ENCODE data around the gene CHMP4B. TPM values are rescaled to one million over a fixed set of nuclear protein-coding genes. Genes with fewer than 3 reads are reported as not detected.
"Not testable (repeated sequence)": the region's sequence is repeated elsewhere in the genome, so short reads cannot be mapped to it uniquely, and the experiment has no call there.

The CHMP4B gene
- total RNA-seq, 1 experiment from 2014 or later = 87.5 TPM

DNA sequence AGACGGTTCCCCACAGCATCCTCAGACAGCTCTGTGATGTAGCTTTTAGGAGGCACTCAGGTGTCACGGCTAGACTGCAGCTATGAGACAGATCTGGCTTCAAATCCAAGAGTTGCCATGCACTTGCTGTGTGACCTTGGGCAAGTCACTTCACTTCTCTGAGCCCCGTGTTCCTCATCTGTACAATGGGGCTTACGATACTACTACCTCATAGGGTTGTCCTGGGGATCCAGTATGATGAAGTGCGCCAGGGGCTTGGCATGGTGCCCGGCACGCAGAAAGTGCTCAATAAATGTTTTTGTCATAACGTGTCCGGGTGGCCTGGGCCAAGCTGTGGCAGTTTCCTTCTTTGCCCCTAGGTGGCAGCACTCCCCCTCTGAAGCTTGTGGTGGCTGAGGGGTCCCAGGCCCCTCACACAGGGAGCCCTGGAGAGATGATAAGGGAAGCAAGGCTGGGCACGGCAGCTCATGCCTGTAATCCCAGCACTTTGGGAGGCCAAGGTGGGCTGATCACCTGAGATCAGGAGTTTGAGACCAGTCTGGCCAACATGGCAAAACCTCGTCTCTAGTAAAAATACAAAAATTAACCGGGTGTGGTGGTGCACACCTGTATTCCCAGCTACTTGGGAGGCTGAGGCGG lies 19.1 kb upstream of the CHMP4B start:
- Histone ChIP-seq H3K4me1 (ENCODE audit: control insufficient read depth, insufficient read depth, low read length) (peaks cover 26% of the 10 kb centered on the region), H3K9me3 (ENCODE audit: control insufficient read depth, insufficient read depth, low read depth, low read length) (no peaks in the 10 kb centered on the region), H3K27ac (ENCODE audit: low read length) (no peak overlapping the region), H3K27me3 (ENCODE audit: control insufficient read depth, insufficient read depth, low read length) (no peaks in the 10 kb centered on the region), H3K4me3 (ENCODE audit: low read depth in 2 of 2, low read length in 2 of 2) (no peak overlapping the region), H3K36me3 (ENCODE audit: control insufficient read depth, insufficient read depth, low read length) (no peaks in the 10 kb centered on the region)
- intact Hi-C loops (cut with micrococcal nuclease; ENCODE audit: unreplicated experiment) = no loop called here
- TF ChIP-seq CTCF (IDR thresholded peaks at IDR 0.05) = peak; percentile 93
- TF ChIP-seq, protein P1, sequence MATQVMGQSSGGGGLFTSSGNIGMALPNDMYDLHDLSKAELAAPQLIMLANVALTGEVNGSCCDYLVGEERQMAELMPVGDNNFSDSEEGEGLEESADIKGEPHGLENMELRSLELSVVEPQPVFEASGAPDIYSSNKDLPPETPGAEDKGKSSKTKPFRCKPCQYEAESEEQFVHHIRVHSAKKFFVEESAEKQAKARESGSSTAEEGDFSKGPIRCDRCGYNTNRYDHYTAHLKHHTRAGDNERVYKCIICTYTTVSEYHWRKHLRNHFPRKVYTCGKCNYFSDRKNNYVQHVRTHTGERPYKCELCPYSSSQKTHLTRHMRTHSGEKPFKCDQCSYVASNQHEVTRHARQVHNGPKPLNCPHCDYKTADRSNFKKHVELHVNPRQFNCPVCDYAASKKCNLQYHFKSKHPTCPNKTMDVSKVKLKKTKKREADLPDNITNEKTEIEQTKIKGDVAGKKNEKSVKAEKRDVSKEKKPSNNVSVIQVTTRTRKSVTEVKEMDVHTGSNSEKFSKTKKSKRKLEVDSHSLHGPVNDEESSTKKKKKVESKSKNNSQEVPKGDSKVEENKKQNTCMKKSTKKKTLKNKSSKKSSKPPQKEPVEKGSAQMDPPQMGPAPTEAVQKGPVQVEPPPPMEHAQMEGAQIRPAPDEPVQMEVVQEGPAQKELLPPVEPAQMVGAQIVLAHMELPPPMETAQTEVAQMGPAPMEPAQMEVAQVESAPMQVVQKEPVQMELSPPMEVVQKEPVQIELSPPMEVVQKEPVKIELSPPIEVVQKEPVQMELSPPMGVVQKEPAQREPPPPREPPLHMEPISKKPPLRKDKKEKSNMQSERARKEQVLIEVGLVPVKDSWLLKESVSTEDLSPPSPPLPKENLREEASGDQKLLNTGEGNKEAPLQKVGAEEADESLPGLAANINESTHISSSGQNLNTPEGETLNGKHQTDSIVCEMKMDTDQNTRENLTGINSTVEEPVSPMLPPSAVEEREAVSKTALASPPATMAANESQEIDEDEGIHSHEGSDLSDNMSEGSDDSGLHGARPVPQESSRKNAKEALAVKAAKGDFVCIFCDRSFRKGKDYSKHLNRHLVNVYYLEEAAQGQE (IDR thresholded peaks at IDR 0.05; ENCODE audit: insufficient read depth in 1 of 2, low read depth in 2 of 2, low read length in 1 of 2) = no peak
- POLR2A ChIA-PET = interaction anchor here (0.7 kb wide), 1 partner anchor 201 kb away, joined by 3 read pairs; no protein-coding TSS in a partner anchor
- CTCF ChIA-PET = interaction anchor here (0.5 to 0.9 kb wide), 4 partner anchors 18 to 123 kb away, joined by 3 to 6 read pairs (median 4); partner anchors contain the start of gene CHMP4B
- ATAC-seq = no peak
- in situ Hi-C loops (cut with HindIII; ENCODE audit: low pct_unique_long_range_greater_than_20kb, low sequenced_read_pairs) = no loop called here
- no TSS peak for BruUV-seq (replicated peaks)
- no peak for DNase-seq (ENCODE audit: low read depth, low spot score)

- H3K27me3 ChIP-seq (ENCODE audit: control insufficient read depth, insufficient read depth, low read length); H3K4me3 ChIP-seq (ENCODE audit: low read depth in 2 of 2, low read length in 2 of 2); POLR2A ChIA-PET; DNase-seq (ENCODE audit: low read depth, low spot score); in situ Hi-C loops (cut with HindIII; ENCODE audit: low pct_unique_long_range_greater_than_20kb, low sequenced_read_pairs); ATAC-seq; H3K36me3 ChIP-seq (ENCODE audit: control insufficient read depth, insufficient read depth, low read length); intact Hi-C loops (cut with micrococcal nuclease; ENCODE audit: unreplicated experiment); H3K9me3 ChIP-seq (ENCODE audit: control insufficient read depth, insufficient read depth, low read depth, low read length); H3K27ac ChIP-seq (ENCODE audit: low read length); BruUV-seq (replicated peaks): not testable (repeated sequence)
- H3K4me1 ChIP-seq (ENCODE audit: control insufficient read depth, insufficient read depth, low read length) = peaks cover 26% of the 10 kb centered on the region
- CTCF ChIA-PET = interaction anchor here (0.6 to 0.9 kb wide), 3 partner anchors 17 to 122 kb away, joined by 4 to 6 read pairs (median 5); partner anchors contain the start of gene CHMP4B
Measured at GRCh38 chr20:33792598-33792989, 18.6 kb upstream of the CHMP4B start.

GRCh38 chr20:33793011-33793931 lies 17.9 kb upstream of the CHMP4B start:
- ChIA-PET POLR2A (no interaction called here), CTCF (interaction anchor here (0.5 to 0.6 kb wide), 3 partner anchors 17 to 19 kb away, joined by 4 to 6 read pairs (median 6); partner anchors contain the start of gene CHMP4B)
- intact Hi-C loops (cut with micrococcal nuclease; ENCODE audit: unreplicated experiment) (no loop called here), in situ Hi-C loops (cut with HindIII; ENCODE audit: low pct_unique_long_range_greater_than_20kb, low sequenced_read_pairs) (no loop called here)
- Histone ChIP-seq H3K4me1 (ENCODE audit: control insufficient read depth, insufficient read depth, low read length) (peaks cover 26% of the 10 kb centered on the region), H3K27ac (ENCODE audit: low read length) (0 out of 2 replicates have a peak overlapping the region, but pooled peaks have one; percentile 18), H3K36me3 (ENCODE audit: control insufficient read depth, insufficient read depth, low read length) (no peaks in the 10 kb centered on the region), H3K4me3 (ENCODE audit: low read depth in 2 of 2, low read length in 2 of 2) (no peak overlapping the region), H3K27me3 (ENCODE audit: control insufficient read depth, insufficient read depth, low read length) (no peaks in the 10 kb centered on the region), H3K9me3 (ENCODE audit: control insufficient read depth, insufficient read depth, low read depth, low read length) (no peaks in the 10 kb centered on the region)
- TF ChIP-seq SIN3A (IDR thresholded peaks at IDR 0.05; ENCODE audit: borderline replicate concordance, insufficient read depth, low read depth, low read length) (no peak), CTCF (IDR thresholded peaks at IDR 0.05) (no peak), POLR2AphosphoS5 (IDR thresholded peaks at IDR 0.05; ENCODE audit: low read depth, low read length) (no peak), TCF7L2 (IDR thresholded peaks at IDR 0.05; ENCODE audit: low read depth, low read length) (no peak)
- TF ChIP-seq, protein P1 (IDR thresholded peaks at IDR 0.05; ENCODE audit: insufficient read depth in 1 of 2, low read depth in 2 of 2, low read length in 1 of 2) = no peak
- ATAC-seq (no peak), DNase-seq (ENCODE audit: low read depth, low spot score) (no peak)
- no TSS peak for BruUV-seq (replicated peaks)
